GM19351 (cell line): ENCODE measurements around the gene CCDC40.
"Not testable (repeated sequence)": the region's sequence is repeated elsewhere in the genome, so short reads cannot be mapped to it uniquely, and the experiment has no call there.

Experiments used
- ATAC-seq: cut with Tn5 transposase; IDR thresholded peaks from one replicate; pipeline ENCODE4 v1.9.1; 2021; ENCODE audit warnings: mild to moderate bottlenecking, moderate library complexity; ENCODE audit not compliant: unreplicated experiment

Gene CCDC40, protein sequence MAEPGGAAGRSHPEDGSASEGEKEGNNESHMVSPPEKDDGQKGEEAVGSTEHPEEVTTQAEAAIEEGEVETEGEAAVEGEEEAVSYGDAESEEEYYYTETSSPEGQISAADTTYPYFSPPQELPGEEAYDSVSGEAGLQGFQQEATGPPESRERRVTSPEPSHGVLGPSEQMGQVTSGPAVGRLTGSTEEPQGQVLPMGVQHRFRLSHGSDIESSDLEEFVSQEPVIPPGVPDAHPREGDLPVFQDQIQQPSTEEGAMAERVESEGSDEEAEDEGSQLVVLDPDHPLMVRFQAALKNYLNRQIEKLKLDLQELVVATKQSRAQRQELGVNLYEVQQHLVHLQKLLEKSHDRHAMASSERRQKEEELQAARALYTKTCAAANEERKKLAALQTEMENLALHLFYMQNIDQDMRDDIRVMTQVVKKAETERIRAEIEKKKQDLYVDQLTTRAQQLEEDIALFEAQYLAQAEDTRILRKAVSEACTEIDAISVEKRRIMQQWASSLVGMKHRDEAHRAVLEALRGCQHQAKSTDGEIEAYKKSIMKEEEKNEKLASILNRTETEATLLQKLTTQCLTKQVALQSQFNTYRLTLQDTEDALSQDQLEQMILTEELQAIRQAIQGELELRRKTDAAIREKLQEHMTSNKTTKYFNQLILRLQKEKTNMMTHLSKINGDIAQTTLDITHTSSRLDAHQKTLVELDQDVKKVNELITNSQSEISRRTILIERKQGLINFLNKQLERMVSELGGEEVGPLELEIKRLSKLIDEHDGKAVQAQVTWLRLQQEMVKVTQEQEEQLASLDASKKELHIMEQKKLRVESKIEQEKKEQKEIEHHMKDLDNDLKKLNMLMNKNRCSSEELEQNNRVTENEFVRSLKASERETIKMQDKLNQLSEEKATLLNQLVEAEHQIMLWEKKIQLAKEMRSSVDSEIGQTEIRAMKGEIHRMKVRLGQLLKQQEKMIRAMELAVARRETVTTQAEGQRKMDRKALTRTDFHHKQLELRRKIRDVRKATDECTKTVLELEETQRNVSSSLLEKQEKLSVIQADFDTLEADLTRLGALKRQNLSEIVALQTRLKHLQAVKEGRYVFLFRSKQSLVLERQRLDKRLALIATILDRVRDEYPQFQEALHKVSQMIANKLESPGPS

DNA sequence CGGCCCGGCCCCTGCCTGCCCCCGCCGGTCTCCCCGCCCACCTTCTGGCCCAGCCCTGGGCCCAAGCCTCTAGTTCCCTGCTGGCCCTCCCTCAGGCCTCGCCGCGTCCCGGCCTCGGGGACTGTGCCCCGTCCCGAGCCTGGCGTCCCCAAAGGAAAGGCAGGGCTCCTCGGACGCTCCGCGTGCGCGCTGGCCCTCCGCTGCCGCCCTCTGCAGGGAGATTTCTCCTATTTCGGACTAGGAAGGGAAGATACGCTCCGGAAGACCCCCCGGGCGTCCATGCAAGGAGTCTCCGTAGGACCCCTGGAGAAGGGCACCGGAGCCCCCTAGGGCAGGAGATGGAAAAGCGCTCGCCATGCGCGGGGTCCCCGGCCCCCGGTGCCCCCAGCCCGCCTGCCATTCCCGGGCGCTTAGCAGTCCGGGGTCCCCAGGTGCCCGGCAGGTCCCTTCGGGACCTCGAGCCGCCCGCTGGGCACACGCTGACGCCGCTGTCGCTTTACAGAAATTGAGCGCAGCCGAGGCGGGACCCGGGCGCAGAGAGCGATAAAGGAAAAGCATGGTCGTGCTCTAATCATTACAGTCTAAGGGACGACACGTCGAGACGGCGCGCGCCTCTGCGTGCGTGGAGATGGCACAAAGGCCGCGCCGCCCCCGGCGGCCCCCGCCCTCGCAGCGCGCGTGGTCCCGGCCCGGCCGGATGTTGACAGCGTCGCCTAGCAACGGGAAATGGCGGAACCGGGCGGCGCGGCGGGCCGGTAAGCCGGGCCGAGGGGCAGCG lies at the start of gene CCDC40:
CCDC40 (plus strand) TSS at position 706 of the 778 bp plus-strand sequence; CDS start at position 727, 21 bp downstream.
- peak; percentile 56 for ATAC-seq

DNA sequence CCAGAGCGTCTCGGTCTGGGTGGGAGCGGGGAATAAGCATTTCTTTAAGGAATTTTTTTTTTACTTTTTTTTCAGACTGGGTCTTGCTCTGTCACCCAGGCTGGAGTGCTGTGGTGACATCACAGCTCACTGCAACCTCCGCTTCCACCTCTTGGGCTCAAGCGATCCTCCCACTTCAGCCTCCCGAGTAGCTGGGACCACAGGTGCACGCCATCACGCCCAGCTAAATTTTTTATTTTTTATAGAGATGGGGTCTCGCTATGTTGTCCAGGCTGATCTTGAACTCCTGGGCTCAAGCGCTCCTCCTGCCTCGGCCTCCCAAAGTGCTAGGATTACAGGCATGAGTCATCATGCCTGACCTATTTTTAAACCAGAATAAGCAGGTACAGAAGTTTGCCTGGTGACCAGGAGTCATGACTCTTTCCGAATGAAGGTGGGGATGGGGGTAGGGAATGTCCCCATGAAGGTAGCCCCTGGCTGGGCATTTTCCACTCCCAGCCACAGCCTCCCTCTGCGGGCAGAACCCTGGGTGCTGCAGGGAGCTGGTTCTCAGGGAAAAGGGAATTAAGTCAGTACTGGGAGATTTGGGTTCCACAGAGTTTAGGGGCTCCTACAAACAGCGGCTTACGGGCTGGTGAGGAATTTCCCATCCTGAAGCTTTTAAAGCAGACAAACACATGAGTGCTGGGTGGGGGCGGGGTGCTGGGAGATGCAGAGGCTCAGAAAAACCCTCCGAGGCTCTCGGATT lies 49.1 kb upstream of the CCDC40 start:
- ATAC-seq: no peak

DNA sequence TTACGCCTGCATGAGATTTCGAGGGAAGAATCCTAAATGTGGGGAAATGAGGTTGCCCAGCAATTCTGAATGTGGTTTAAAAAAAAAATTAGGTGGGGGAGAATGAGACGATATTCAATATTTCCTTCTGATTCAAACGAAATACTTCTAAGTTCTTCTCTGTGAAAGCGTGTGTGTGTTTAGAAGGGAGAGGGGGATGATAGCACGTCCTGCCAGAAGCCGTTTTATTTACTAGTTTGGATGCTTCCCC lies 48.6 kb upstream of the CCDC40 start:
- ATAC-seq: no peak

DNA sequence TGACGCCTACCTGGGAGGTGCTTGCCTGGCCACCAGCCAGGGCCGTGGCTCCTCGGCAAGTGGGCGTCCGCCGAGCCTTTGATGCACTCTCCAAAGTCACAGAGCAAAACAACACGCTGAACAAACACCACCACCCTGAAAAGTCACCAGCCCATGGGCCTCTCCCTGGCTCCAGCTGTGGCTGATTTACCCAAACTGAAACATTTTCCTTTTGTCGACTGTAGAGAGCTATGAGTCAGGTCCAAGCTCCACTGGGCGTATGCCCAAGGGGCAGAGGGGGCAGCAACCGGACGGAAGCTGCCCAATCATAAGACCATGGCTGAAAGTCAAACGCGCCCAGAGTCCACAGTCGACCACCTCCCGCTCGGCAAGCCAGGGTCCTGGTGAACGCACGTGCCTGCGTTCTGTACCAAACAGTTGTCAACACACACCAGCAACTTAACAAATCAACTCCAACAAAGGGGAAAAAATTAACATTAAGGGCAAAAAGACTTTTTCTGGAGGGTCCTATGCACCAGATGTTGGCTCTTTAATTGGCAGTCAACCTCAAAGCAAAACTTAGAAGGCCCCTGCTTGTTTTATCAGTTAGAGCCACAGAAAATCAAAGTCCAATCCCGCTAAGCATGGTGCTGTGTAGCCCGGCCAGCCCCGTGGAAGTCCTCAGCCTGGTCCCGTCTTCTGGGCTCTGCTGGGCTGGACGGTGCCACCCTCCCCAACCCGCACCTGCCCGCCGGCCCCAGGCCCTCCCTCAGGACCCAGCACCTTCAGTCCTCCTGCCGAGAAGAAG lies 48.1 kb upstream of the CCDC40 start:
- ATAC-seq: no peak

DNA sequence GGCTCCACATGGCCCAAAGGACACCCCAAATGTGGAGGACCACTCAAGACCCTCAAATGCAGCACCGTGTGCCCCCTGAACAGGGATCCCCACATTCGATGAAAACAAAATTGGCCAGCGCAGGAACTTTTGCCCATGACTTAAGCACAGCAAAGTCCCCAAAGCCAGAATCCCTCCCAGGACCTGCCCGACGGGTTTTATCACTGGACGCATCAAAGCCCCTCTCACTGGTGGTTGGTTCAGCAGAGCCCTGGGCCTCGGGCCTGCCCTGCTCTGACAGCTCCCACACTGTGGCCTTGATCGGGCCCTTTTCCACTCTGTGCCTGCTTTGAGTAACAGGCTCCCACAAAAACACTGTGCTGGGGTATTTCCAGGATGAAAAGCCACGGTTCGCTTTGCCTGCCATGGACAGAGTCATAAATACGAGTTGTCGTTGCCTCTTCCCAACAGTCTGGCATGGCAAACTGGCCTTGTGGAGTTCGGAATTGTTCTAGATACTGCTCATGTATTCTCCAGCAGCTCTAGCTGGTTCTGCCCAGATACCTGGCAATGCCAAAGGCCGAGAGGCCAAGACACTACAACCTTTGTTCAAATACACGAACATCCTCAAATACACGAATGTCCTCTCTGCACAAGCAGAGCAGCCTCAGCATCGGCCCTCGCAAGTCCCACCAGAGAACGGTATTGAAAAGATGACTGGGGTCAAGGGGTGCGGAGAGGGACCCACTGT lies 47.2 kb upstream of the CCDC40 start:
- ATAC-seq: no peak

DNA sequence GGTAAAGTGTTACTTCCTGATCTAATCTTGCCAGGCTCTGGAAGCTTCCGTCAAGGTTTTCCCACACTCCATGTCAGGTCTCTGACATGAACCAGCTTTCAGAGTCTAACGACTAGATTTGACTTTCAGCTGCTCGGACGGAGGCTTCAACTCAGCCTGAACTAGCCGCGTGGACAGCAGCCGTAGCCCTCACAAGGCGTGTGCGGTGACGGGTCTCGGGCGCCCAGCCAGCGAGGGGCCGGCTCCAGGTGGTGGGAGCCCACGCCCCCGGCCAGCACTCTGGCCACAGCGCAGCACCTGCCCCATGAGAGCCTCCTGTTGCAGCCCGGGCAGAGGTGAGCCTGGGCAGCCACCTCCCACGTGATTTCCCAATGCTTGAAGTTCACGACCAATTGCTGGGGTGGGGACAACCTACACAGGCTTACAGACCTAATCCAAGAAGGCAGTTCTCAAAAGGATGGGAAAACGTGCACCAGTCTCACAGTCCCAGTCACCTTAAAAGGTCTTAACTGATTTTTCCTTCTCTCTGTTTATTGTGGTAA lies 46.3 kb upstream of the CCDC40 start:
- no peak for ATAC-seq

DNA sequence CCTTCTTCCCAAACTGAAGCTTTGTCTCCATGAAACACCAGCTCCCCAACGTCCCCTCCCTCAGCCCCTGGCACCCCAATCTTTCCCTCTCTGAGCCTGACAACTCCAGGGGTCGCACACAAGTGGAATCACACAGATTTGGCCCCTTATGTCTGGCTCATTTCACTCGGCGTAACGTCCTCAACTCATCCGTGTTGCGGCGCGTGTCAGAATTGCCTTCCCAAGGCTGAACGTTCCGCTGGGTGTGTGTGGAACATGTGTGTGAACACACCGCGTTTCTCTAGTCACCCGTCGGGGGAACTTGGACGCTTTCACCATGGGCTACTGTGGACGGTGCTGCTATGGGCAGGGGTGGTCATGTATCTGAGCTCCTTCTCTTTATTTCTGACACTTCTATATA lies 45.7 kb upstream of the CCDC40 start:
- no peak for ATAC-seq

DNA sequence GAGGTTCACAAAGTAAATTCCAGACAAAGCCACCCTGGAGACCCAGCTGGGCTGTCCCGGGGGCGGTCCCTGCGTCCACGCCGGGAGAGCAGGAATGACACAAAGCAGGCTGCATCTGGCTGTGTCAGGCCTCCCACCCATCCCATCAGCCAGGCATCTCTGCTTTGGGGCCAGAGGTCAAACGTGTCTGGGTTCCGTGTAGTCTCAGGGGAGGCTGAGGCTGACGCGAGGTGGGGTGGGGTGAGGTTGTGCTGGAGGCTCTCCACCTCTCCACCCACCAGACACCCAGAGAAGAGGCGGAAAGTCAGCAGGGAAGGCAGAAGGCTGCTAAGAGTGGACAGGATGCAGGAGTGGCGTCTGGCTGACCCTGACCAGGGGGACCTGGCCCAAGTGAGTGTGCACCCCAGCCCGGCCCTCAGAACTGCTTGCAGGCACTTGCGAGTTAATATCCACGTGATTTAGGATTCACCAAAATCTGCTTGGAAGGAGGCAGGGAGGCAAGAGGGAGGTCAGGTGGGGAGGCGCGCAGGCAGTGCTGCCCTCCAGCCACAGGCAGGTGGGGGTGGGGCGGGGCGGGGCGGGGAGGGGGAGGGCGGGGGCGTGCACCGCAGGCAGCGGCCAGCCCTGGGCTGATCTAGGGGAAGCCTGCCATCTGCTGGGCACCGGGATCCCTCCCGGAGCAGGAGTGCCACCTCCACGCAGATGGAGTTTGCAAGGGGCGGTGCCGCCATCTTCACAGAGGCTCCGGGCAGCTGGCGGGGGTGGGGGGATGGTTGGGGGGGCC lies 45.1 kb upstream of the CCDC40 start:
- no peak for ATAC-seq

DNA sequence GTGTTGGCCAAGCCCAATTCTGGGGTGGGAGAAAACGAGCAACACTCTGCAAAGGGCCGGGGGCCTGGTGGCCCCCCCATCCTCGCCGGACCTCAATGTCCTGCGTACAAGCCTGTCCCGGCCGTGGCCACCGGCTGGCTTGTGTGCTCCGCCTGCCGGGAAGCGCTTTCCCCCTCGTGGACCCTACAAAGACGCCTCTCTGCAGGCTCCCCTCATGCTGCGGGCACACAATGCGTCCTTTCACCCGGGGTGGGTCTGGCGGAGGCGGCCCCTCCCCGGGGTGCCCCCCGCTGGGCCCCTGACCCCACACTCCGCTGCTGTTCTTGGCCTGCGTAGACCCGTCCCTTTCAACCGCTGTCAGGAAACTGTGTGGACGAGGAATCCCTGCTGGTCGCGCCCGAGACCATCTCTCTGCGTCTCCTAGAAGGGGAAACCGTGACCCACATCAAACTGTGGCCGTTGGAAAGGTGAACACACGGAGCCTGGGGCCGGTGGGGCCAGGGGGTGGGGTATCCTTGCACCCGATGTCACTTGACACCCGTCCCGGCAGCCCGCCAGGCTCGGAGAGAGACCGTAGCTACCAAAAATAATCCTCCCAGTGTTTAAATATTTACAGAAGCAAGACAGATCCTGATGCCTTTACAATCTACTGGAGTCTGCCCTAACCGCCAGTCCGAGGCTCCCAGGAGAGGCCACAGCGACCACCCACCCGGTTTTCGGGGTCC lies 44.4 kb upstream of the CCDC40 start:
- ATAC-seq: no peak

DNA sequence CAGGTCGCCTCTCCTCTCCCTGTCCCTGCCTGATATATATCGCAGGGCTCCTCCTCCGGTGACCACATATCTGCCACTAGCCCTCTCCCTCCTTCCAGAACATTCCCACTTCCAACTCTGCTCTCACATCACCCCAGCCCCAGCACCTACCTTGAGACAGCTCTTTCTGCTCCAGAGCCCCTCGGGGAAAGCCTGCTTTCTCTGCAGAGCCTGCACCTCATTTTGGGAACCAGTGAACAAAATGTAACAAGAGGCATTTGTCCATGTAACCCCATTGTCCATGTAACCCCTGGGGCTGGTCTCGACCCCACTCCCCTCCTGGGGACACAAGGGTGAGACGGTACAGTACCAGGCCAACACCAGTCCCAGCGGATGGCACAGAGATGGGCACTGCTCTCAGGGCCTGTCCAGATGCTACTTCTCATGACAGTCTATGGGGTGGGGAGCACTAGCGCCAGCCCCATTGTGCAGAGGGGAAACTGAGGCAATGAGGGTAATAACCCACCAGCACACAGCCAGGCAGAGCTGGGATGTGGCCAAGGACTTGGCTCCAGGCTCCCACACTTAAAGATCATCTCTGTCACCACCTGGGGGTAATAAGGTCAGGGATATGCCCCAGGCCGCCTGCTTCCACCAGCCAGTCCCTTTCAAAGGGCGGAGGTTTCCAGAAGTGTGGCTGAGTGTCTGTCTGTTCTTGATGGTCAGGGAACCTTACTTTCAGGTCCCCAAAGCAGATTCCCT lies 43.6 kb upstream of the CCDC40 start:
- no peak for ATAC-seq

DNA sequence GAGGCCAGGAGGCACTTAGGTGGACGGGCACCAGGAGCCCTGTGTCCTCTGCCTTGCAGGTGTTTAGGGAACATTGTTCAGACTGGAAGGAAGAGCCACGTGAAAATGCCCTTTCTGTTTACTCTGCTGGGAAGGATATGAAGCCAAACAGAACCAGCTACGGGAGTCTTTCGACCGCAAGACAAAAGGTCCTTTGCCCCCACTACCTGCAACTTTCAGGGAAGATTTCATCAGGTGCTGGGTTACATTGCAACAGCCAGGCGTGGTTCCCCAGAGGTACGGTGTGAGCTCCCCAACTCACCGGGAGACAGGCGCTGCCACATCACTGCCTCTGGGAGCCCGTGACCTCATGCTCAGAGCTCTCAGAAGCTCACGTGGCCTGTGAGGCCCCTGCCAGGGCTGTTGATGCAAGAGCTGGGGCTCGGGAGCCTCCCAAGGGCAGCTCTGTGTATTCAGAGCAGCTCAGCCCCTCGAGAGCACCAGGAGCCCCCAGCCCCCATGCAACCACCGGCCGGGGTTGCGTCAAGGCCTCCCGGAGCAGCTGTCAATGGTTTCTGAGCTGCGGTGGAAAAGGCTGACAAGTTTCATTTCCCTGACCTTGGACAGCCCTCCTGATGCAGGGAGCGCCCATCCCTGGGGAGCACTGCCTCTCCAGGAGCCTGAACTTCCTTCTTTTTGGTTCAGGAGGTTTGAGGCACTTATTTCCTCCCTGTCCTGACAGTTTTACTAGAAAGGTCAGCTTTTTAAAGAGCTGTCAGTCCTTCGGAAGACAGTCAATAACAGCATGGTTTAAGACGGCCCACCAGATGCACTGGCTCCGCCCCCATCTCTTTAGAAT lies 42.8 kb upstream of the CCDC40 start:
- ATAC-seq: no peak

DNA sequence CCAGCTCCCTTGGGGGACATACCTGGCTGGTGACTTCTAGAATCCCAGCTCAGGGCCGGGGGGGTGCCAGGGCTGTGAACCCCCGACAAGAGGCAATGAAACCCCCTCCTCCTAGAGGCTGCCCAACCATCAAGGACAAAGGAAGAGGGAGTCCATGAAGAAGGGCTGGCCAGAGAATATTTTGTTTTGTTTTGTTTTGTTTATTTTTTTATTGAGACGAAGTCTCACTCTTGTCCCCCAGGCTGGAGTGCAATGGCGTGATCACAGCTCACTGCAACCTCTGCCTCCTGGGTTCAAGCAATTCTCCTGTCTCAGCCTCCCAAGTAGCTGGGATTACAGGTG lies 42.2 kb upstream of the CCDC40 start:
- not testable (repeated sequence) for ATAC-seq

DNA sequence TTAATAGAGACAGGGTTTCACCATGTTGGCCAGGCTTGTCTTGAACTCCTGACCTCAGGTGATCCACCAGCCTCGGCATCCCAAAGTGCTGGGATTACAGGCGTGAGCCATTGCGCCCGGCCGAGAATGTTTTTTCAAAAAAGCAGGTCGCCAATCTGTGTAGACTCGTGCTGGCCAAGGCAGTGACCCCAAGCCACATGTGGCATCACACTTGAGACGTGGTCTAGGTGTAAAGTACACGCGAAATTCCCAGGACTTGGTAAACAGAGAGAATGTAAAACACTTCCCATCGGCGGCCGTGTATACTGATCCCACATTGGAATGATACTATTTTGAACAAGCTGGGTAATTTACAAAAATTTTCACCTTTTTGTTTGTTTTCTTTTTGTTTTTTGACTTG lies 41.8 kb upstream of the CCDC40 start:
- ATAC-seq: no peak

DNA sequence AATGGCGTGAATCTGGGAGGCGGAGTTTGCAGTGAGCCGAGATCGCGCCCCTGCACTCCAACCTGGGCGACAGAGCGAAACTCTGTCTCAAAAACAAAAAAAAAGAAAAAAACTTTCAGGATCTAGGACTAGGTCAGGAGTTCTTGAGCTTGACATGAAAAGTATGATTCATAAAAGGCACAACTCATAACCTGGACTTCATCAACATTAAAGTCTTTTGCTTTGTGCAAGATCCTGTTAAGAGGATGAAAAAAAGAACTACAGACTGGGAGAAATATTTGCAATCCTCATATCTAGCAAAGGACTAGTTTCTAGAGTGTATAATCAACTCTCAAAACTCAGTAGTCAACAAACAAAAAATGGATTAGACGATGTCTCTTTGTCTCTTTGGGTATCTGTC lies 40.7 kb upstream of the CCDC40 start:
- no peak for ATAC-seq

DNA sequence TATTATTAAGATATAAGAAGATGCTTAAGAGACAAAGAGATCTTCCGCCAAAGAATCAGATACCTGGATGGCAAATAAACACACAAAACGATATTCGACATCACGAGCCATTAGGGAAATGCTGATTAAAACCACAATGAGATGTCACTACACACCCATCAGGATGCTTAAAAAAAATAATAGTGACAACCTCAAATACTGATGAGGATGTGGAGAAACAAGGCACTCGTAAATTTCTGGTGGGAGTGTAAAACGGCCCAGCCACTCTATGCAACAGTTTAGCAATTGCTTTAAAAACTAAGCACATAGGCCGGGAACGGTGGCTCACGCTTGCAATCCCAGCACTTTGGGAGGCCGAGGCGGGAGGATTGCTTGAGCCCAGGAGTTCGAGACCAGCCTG lies 40.2 kb upstream of the CCDC40 start:
- no peak for ATAC-seq
